NCI-H1105 treated with DMSO at 0.1 percent for 48 hours (cell line): ENCODE data around the gene TCF23.
"Not testable (repeated sequence)": the region's sequence is repeated elsewhere in the genome, so short reads cannot be mapped to it uniquely, and the experiment has no call there.

Experiments used
- DNase-seq: peaks from one replicate; lab custom pipeline; 2025; lab: John Stamatoyannopoulos, UW

Gene TCF23

DNA sequence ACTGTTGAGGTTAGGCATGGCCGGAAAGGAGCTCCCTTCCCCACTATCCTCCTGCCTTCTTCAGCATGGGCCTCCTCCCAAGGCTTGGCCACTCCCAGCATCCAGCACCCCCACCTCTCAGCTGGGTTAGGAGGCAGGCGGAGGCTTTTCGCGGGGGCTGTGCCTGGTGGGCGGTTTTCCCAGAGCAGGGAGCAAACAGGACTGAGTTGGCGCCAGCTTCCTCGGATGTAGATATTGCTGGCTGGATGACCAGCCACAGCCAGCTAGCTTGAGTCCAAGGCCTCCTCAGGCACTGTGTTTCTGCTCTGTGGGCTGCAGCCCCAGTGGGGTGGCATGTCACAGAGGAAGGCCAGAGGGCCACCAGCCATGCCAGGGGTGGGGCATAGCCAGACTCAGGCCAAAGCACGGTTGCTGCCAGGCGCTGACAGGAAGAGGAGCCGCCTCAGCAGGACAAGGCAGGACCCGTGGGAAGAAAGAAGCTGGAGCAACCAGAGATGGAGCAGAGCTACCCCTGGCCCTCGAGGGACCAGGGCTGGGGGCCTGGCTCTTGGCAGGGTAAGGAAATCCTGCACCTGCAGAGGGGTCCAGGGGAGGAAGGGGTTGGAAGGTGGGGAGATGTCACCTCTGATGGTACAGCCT, at the start of gene TCF23:
Gene TCF23 (plus strand): TSS at position 204 of the 639 bp plus-strand sequence. CDS start 130 bp downstream, at position 334.
- no peak for DNase-seq

DNA sequence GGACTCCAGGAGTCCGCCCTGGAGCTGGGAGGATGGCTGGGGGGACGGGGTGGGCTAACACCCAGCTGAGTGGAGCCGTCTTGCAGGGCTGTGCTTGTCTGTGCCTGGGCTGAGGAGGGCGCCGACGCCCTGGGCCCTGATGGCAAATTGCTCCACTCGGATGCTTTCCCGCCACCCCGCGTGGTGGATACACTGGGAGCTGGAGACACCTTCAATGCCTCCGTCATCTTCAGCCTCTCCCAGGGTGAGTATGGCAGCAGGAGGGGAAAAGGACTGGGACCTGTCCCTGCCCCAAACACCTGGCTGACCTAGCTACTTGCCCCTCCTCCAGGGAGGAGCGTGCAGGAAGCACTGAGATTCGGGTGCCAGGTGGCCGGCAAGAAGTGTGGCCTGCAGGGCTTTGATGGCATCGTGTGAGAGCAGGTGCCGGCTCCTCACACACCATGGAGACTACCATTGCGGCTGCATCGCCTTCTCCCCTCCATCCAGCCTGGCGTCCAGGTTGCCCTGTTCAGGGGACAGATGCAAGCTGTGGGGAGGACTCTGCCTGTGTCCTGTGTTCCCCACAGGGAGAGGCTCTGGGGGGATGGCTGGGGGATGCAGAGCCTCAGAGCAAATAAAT, 49.4 kb upstream of the TCF23 start:
- no peak for DNase-seq

DNA sequence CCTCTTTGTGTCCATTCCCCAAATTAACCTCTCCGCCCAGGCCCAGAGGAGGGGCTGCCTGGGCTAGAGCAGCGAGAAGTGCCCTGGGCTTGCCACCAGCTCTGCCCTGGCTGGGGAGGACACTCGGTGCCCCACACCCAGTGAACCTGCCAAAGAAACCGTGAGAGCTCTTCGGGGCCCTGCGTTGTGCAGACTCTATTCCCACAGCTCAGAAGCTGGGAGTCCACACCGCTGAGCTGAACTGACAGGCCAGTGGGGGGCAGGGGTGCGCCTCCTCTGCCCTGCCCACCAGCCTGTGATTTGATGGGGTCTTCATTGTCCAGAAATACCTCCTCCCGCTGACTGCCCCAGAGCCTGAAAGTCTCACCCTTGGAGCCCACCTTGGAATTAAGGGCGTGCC, 48.8 kb upstream of the TCF23 start:
- no peak for DNase-seq

DNA sequence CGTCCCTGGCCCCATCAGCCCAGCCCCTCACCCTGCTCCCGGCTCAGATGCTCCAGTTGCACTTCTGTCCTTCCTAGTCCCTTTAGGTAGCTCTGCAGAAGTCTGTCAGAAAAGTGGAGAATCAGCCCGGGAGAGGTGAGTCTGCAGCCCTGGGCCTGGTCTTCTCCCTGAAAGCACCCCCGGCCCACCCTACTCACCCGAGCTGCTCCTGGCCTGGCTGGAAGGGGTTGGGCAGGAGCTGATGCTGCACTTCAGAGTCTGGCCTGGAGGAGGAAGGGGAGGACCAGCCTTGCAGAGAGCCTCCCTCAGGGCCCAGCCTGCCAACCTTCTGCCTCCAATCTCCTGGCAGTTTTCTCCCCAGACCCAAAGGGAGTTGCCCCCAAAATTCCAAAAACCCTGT, 46.5 kb upstream of the TCF23 start:
- no peak for DNase-seq

DNA sequence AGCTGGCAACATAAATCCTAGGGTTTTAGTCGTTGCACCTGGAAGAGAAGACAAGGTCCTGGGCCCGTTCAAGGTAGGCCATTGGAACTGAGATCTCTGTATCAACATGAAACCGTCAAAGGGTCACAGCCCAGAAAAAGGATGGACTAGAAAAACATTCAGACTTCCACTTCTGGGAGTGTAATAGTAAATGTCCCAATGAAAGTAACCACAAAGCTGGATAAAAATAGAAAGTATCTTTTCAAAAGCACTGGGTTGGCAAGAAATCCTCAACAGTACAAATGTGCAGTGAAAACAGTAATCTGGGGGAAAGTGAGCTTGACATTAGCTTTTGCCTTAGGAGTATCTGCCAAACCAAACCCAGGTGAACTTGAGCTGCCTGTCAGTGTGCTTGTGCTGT, 42.8 kb upstream of the TCF23 start:
- DNase-seq: no peak

DNA sequence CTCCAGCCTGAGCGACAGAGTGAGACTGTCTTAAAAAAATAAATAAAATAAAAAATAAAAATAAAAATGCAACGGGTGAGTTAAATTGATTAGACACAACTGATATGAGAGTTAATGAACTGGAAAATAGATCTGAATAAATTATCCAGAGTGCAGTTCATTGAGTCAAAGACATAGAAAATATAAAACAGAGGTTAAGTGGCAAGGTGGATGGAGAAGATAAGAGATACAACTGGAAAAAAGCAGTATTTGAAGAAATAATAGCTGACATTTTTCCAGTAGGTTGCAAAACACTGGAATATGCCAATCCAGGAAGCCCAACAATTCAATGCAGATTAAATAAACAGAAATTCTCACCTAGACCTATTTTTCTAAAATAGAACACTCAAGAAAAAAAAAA, 40.6 kb upstream of the TCF23 start:
- no peak for DNase-seq

DNA sequence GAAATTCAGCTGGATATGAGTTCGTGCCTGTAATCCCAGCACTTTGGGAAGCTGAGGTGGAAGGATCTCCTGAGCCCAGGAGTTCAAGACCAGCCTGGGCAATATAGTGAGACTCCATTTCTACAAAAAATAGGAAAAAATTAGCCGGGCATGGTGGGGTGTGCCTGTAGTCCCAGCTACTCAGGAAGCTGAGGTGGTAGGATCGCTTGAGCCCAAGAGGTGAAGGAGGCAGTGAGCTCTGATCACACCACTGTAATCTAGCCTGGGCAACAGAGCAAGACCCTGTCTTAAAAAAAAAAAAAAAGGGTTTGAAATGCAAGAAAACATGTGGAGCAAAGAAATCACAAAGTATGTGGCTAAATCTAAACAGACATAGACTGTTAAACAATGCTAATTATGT, 39.7 kb upstream of the TCF23 start:
- no peak for DNase-seq

DNA sequence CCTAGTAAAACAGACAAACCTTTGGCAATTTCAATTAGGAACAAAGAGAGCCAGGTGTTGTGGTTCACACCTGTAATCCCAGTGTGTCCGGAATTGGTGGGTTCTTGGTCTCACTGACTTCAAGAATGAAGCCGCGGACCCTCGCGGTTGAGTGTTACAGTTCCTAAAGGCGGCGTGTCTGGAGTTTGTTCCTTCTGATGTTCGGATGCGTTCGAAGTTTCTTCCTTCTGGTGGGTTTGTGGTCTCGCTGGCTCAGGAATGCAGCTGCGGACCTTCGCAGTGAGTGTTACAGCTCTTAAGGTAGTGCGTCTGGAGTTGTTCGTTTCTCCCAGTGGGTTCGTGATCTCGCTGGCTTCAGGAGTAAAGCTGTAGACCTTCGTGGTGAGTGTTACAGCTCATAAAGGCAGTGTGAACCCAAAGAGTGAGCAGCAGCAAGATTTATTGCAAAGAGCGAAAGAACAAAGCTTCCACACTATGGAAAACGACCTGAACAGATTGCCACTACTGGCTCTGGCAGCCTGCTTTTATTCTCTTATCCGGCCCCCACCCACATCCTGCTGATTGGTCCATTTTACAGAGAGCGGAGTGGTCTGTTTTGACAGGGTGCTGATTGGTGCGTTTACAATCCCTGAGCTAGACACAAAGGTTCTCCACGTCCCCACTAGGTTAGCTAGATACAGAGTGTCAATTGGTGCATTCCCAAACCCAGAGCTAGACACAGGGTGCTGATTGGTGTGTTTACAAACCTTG, 38.0 kb upstream of the TCF23 start:
- DNase-seq: not testable (repeated sequence)

DNA sequence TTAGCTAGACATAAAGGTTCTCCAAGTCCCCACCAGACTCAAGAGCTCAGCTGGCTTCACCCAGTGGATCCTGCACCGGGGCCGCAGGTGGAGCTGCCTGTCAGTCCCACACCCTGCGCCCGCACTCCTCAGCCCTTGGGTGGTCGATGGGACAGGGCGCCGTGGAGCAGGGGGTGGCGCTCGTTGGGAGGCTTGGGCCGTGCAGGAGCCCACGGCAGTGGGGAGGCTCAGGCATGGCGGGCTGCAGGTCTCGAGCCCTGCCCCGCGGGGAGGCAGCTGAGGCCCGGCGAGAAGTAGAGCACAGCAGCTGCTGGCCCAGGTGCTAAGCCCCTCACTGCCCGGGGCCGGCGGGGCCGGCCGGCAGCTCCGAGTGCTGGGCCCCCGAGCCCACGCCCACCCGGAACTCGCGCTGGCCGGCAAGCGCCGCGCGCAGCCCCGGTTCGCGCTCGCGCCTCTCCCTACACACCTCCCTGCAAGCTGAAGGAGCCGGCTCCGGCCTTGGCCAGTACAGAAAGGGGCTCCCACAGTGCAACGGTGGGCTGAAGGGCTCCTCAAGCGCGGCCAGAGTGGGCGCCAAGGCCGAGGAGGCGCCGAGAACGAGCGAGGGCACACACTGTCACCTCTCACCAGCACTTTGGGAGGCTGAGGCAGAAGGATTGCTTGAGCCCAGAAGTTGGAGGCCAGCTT, 37.3 kb upstream of the TCF23 start:
- DNase-seq: not testable (repeated sequence)

DNA sequence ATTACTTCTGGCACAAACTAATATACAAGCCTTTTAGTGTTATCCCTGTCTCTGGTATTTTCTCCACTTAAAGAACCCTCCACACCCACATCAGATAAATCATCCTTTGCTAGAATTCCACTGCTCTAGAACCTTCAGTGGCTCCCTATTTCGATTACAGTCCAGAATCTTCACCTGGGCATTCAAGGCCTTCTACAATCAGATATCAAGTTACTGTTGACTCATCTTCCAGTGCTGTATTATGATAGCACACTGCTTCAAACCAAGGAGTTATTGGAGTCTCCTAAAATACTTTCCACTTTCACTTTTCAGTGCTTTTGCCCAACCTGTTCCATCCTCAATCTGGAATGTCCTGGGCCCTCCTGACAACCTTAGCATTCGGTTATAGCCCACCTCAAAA, 33.3 kb upstream of the TCF23 start:
- DNase-seq: no peak

DNA sequence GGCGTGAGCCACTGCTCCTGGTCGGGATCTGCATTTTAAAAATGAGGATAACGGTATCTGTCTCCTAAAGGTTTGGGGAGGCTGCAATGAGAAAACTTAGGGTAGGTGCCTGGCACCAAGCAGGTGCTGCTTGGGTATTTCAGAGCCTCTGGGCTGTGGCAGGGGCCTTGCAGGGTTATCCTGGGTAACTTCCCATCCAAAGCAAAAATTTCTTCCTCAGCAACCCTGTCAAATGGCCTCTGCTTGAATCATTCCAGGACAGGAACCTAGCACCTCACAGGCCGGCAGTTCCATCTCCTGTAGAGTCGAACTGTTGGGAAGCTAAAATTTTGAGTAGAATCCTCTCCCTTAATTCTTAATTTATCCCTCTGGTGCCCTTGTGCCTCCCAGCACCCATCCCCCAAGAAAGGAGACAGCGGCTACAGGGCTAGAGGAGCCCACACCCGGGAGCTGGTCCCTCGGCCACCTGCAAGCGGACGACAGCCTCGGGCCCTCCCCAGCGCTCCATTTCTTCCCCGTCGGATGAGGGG, 30.7 kb upstream of the TCF23 start:
- DNase-seq: no peak

DNA sequence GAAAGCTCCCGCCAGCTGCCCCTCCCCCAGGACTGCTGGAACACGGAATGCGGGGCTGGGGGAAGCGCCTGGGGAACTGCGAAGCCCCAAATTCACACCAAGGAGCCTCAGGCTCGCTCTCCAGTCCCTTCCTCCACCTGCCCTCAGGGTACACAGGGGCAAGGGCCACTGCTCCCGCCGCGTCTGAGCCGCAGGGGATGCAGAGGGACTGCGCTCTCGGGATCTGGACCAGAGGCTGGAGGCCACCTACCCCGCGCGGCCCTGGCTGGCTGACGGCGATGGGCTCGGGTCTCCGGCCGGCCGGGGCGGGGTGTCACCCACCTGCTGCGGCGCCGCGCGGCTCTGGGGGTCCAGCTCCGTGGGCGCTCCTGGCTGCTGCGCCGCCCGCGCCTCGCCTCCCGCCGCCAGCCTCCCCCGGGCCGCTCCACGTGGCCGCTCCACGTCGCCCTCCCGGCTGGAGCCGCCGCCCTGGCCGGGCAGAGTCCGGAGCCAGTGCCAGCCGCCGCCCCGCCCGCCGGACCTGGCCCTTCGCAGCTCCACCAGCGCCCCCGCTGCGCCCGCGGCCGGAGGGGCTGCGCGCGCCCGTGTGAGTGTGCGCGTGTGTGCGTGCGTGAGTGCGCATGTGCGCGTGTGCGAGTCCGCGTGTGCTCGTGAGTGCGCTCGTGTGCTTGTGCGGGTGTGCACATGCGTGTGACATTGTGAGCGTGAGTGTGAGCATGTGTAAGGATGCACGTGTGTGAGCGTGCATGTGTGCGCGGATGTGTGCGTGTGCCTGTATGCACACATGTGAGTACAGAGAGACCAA, 30.1 kb upstream of the TCF23 start, which contains the start of gene CGREF1:
Gene CGREF1 (minus strand): TSS at position 604 of the 805 bp plus-strand sequence. CDS start 14,762 bp downstream, outside the sequence.
- peak; percentile 10 for DNase-seq

DNA sequence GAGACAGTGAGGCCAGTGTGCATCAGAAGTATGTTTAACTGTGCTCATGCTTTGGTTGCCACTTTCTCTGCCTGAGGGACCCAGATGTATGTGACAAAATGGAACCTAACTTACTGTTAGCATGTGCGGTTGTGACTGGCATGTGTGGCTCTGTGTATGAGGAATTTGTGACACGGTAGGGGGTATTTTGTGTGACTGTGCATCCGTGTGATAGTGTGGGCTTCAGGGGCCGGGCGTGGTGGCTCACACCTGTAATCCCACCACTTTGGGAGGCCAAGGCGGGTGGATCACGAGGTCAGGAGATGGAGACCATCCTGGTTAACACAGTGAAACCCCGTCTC, 29.5 kb upstream of the TCF23 start:
- not testable (repeated sequence) for DNase-seq

DNA sequence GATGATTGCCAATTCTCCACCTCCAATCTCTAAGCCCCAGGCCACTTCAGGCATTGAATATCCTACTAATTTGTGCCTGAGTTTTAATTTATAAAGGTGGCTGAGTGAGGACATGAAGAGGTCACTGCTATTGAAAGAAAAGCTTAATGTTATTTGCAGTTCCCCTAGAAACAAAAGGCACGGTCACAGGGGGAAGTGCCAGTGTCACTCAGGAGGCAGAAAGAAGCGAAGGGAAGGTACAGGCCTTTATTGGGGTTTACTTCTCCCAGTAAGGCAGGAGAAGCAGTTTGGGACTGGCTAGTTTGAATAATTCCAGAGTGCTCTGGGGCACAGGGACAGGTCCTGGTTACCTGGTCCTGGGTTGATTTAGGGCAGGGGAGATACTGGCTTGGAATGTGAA, 26.9 kb upstream of the TCF23 start:
- DNase-seq: no peak

DNA sequence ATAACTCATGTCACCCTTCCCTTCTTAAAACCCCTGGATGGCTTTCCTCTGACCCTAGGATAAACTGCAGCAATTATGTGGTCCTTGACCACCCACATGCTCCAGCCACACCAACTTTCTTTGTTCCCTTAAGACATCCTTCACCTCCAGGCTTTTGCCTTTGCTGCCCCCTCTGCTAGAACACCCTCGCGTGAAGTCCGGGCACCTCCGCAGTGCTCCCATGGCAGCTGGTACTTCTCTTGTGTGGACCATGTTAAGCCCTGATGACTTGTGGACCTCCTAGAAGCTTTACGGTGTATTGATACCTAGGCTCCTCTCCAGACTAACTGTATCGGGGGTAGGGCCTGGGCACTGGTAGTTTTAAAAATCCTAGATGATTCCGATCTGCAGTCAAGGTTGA, 26.0 kb upstream of the TCF23 start:
- DNase-seq: no peak

DNA sequence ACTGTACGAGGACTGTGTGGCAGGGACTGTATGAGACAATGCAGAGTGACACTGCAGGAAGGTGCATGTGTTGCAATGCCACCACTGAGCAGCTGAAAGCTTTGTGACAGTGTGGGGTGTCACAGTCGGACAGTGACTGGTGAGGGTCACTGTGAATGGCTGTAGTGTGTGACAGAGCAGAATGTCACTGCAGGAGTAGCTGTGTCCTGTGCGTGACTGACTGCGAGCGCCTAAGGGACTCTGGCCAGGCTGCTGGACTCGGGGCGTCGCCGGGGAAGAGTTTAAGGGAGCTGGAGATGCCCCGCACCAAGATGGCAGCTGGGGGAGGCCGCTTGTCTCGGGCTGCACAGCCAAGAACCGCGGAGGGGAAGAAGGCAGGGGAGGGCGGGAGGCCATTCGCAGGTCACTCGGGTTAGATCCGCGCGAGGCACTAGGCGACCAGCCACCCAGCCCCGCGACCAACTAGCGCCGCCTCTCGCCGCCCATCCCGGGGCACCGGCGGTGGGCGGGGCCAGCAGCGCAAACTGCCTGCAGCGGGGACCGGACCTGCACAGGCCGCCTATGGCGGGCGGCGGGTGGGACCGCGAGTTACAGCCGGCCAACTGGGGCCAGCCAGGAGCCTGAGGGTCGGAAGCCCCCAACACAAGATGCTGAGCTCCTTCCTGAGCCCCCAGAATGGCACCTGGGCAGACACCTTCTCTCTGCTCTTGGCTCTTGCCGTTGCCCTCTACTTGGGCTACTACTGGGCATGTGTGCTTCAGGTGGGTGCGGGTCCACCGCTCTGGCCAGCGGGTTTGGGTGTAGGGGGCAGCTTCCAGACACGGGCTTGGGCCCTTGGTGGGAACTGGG, 25.3 kb upstream of the TCF23 start, which contains the start of gene ABHD1:
Gene ABHD1 (plus strand): TSS at position 514 of the 849 bp plus-strand sequence. CDS start 134 bp downstream, at position 648.
- DNase-seq: peak; percentile 20

DNA sequence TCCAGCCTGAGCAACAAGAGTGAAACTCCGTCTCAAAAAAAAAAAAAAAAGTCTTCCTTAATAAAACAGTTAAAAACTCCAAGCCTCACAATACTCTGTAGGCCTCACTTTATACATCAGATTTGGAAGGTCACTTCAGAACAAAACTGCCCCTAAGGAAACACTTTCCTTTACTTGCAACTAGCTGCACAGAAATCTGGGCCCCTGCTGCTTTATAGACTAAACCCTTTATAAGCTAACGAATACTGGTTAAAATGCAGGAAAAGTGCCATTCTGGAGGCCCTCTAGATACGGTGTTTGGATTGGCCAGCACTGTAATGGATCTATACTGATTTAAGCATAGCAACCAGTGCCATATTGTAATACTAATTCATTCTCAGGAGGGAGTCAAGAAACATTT, 23.7 kb upstream of the TCF23 start:
- no peak for DNase-seq

DNA sequence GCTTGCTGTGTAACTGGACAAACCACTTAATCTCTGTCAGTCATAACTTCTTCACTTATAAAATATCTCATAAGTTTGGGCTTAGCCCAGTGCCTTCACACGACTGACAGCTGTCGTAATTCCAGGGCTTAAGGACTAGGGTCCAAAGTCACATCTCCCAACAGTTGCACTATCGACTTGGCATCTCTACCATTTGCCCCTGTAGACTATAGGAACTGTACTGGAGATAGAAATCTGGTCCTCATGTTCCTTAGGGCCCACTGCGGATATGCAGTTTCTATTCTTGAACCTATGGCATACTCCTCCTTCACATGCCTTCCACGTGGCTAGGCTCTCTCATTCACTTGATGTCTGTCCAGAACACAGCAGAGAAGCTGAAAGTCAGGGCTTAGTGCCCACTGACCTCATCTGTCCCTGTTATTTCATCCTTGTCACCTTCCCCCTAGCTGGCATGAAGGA, 22.5 kb upstream of the TCF23 start:
- DNase-seq: no peak

DNA sequence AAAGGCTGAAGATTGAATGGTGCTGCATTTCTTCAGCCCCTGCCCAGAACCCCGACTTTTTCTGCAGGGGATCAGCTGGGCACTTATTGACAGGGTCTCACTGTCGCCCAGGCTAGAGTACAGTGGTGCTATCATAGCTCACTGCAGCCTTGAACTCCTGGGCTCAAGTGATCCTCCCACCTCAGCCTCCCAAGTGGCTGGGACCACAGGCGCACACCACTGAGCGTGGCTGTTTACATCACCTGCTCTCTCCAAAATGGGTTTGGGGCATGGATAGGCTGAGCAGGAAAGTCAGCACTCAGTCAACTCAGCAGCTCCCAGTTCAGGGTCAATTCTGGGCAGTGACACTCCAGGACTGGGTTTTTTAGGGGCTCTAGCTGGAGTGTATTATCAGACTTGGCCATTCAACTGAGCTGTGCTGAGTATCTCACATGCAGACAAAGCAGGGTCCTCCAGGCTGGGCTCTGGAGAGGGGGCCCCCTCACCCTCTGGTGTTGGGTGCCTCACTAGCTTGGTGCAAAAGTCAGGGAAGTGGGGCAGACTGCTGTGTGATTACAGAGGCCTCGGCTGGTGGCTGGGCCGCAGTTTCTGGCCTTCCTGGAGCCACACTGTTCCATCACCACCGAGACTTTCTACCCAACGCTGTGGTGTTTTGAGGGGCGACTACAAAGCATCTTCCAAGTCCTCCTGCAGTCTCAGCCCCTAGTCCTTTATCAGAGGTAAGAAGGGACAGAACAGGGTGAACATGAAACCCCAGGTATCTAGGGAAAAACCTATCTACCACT, 20.7 kb upstream of the TCF23 start:
- no peak for DNase-seq
